Esophagus muscularis mucosa (tissue), 4 donors: ENCODE measurements around the gene SPINT1.

Experiments
- EP300 ChIP-seq: sonication (generic); formaldehyde crosslinking; IDR thresholded peaks from one replicate; pipeline ENCODE4 v1.6.1; 2017; ENCODE audit warnings: antibody characterized with exemption
- POLR2A ChIP-seq: fragments of 450-650 bp; IDR thresholded peaks from one replicate; pipeline ENCODE4 v1.6.1; 2017; ENCODE audit warnings: antibody characterized with exemption, moderate library complexity, mild to moderate bottlenecking, low read depth
- TF ChIP-seq, protein P1 (sequence below), 3 experiments: fragments of 200-600 bp in 2 of 3; fragments of 450-650 bp in 1 of 3; sonication (generic) in 2 of 3; IDR thresholded peaks; one replicate each; pipeline ENCODE4 v1.5.1; 2017 to 2019; ENCODE audit warnings: antibody characterized with exemption in 3 of 3, mild to moderate bottlenecking in 2 of 3, moderate library complexity in 1 of 3

DNA sequence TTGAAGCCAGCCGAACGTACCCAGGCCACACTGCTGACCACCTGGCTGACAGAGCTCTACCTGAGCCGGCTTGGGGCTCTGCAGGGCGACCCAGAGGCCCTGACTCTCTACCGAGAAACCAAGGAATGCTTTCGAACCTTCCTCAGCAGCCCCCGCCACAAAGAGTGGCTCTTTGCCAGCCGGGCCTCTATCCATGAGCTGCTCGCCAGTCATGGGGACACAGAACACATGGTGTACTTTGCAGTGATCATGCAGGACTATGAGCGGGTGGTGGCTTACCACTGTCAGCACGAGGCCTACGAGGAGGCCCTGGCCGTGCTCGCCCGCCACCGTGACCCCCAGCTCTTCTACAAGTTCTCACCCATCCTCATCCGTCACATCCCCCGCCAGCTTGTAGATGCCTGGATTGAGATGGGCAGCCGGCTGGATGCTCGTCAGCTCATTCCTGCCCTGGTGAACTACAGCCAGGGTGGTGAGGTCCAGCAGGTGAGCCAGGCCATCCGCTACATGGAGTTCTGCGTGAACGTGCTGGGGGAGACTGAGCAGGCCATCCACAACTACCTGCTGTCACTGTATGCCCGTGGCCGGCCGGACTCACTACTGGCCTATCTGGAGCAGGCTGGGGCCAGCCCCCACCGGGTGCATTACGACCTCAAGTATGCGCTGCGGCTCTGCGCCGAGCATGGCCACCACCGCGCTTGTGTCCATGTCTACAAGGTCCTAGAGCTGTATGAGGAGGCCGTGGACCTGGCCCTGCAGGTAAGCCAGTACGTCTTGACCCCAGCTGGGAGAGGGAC lies 56.6 kb downstream of the SPINT1 start:
- TF ChIP-seq EP300: no peak
- TF ChIP-seq, protein P1, sequence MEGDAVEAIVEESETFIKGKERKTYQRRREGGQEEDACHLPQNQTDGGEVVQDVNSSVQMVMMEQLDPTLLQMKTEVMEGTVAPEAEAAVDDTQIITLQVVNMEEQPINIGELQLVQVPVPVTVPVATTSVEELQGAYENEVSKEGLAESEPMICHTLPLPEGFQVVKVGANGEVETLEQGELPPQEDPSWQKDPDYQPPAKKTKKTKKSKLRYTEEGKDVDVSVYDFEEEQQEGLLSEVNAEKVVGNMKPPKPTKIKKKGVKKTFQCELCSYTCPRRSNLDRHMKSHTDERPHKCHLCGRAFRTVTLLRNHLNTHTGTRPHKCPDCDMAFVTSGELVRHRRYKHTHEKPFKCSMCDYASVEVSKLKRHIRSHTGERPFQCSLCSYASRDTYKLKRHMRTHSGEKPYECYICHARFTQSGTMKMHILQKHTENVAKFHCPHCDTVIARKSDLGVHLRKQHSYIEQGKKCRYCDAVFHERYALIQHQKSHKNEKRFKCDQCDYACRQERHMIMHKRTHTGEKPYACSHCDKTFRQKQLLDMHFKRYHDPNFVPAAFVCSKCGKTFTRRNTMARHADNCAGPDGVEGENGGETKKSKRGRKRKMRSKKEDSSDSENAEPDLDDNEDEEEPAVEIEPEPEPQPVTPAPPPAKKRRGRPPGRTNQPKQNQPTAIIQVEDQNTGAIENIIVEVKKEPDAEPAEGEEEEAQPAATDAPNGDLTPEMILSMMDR (IDR thresholded peaks at IDR 0.05): no peak
- no peak for TF ChIP-seq POLR2A
